SK-N-SH (cell line): ENCODE measurements around the gene TUBA8. TPM values are rescaled to one million over a fixed set of nuclear protein-coding genes. Genes with fewer than 3 reads are reported as not detected.

ENCODE experiments used
- CTCF ChIA-PET: fragments of 300-600, 350-600 bp; formaldehyde crosslinking; extraction: SDS; loops from one replicate; lab custom pipeline; 2021; lab: Yijun Ruan, JAX
- POLR2A ChIA-PET: fragments of 350-600 bp; sonication (Branson Sonifier 250); formaldehyde crosslinking; extraction: SDS; loops from one replicate; lab custom pipeline; 2020; ENCODE audit warnings: antibody characterized with exemption, inconsistent platforms; lab: Yijun Ruan, JAX
- DNase-seq: peaks from one replicate; pipeline ENCODE4 v3.0.0; 2012
- H2AFZ ChIP-seq: fragments of 200-600 bp; sonication (generic); 2 replicates; pipeline ENCODE4 v1.8.1; 2016; ENCODE audit warnings: antibody characterized with exemption, mild to moderate bottlenecking, low read depth
- H3F3A ChIP-seq: fragments of 200-600 bp; sonication (generic); replicated peaks from 2 replicates; pipeline ENCODE3; 2016; ENCODE audit warnings: antibody characterized with exemption, mild to moderate bottlenecking; ENCODE audit not compliant: insufficient read depth
- H3K27ac ChIP-seq, 2 experiments: fragments of 200-500 bp in 1 of 2; fragments of 200-600 bp in 1 of 2; sonication (Bioruptor generic) in 1 of 2; sonication (generic), shearing (Covaris generic) in 1 of 2; 2 replicates each; pipeline versions ENCODE4 v1.5.1 to v1.6.1; 2014 to 2016; ENCODE audit warnings: low read depth in 2 of 2, inconsistent platforms in 1 of 2, low read length in 1 of 2, mild to moderate bottlenecking in 1 of 2, mixed read lengths in 1 of 2
- H3K27me3 ChIP-seq: fragments of 200-600 bp; sonication (generic), shearing (Covaris generic); 2 replicates; pipeline ENCODE4 v1.6.1; 2016; ENCODE audit warnings: mixed run types; ENCODE audit not compliant: insufficient read depth
- H3K36me3 ChIP-seq, 2 experiments: fragments of 200-500 bp in 1 of 2; fragments of 200-600 bp in 1 of 2; sonication (Bioruptor generic) in 1 of 2; sonication (generic) in 1 of 2; replicated peaks in 1 of 2; 2 replicates each; pipeline versions ENCODE3 to v1.5.1; 2014 to 2016; ENCODE audit warnings: low read length in 1 of 2, mild to moderate bottlenecking in 1 of 2; ENCODE audit not compliant: insufficient read depth in 2 of 2, control insufficient read depth in 1 of 2
- H3K4me1 ChIP-seq, 2 experiments: fragments of 200-500 bp in 1 of 2; fragments of 200-600 bp in 1 of 2; sonication (Bioruptor generic) in 1 of 2; sonication (generic), shearing (Covaris generic) in 1 of 2; 2 replicates each; pipeline versions ENCODE4 v1.5.1 to v1.6.1; 2014 to 2016; ENCODE audit warnings: low read depth in 1 of 2, low read length in 1 of 2, mixed run types in 1 of 2; ENCODE audit not compliant: insufficient read depth in 2 of 2, control insufficient read depth in 1 of 2
- H3K4me2 ChIP-seq: fragments of 200-600 bp; sonication (generic), shearing (Covaris generic); 2 replicates; pipeline ENCODE4 v1.6.1; 2017; ENCODE audit warnings: mixed run types
- H3K4me3 ChIP-seq, 2 experiments: fragments of 200-500 bp in 1 of 2; fragments of 200-600 bp in 1 of 2; sonication (Bioruptor generic) in 1 of 2; sonication (generic), shearing (Covaris generic) in 1 of 2; 2 replicates each; pipeline versions ENCODE4 v1.5.1 to v1.8.1; 2014 to 2016; ENCODE audit warnings: low read depth in 2 of 2, inconsistent platforms in 1 of 2, low read length in 1 of 2, mild to moderate bottlenecking in 1 of 2, mixed read lengths in 1 of 2, moderate library complexity in 1 of 2
- H3K79me2 ChIP-seq: fragments of 200-600 bp; sonication (generic); 2 replicates; pipeline ENCODE4 v1.8.1; 2017; ENCODE audit warnings: mild to moderate bottlenecking; ENCODE audit not compliant: insufficient read depth
- H3K9ac ChIP-seq: fragments of 200-600 bp; sonication (generic); 2 replicates; pipeline ENCODE4 v1.6.1; 2017; ENCODE audit warnings: mixed run types
- H3K9me2 ChIP-seq: fragments of 200-600 bp; sonication (generic); 2 replicates; pipeline ENCODE4 v1.6.1; 2017; ENCODE audit warnings: mixed run types
- H3K9me3 ChIP-seq: fragments of 200-600 bp; sonication (generic); 2 replicates; pipeline ENCODE4 v1.6.1; 2017; ENCODE audit warnings: mixed run types, mild to moderate bottlenecking, moderate library complexity
- H4K20me1 ChIP-seq: fragments of 200-600 bp; sonication (generic); 2 replicates; pipeline ENCODE4 v1.6.1; 2017; ENCODE audit warnings: mild to moderate bottlenecking, mixed run types; ENCODE audit not compliant: insufficient read depth
- CTCF ChIP-seq: fragments of 200-600 bp; sonication (generic); IDR thresholded peaks from 2 replicates; pipeline ENCODE4 v1.6.1; 2017; ENCODE audit warnings: antibody characterized with exemption, mild to moderate bottlenecking, moderate library complexity
- ELF1 ChIP-seq: IDR thresholded peaks from 2 replicates; pipeline ENCODE4 v1.4.0; 2012
- EZH2phosphoT487 ChIP-seq: fragments of 200-600 bp; sonication (generic); IDR thresholded peaks from 2 replicates; pipeline ENCODE4 v1.6.1; 2017; ENCODE audit warnings: low read depth, mixed run types, mild to moderate bottlenecking, antibody characterized with exemption, moderate library complexity, borderline replicate concordance
- FOXM1 ChIP-seq: IDR thresholded peaks from 2 replicates; pipeline ENCODE4 v1.4.0; 2012; ENCODE audit warnings: low read depth, mild to moderate bottlenecking
- GABPA ChIP-seq: IDR thresholded peaks from 2 replicates; pipeline ENCODE4 v1.4.0; 2012; ENCODE audit warnings: low read depth, mild to moderate bottlenecking
- GATA2 ChIP-seq: sonication (generic); formaldehyde crosslinking; IDR thresholded peaks from 2 replicates; pipeline ENCODE4 v1.5.0; 2020; ENCODE audit warnings: mild to moderate bottlenecking, missing genetic modification reagents
- IRF3 ChIP-seq: fragments of 150-350 bp; IDR thresholded peaks from 2 replicates; pipeline ENCODE4 v1.6.1; 2016; ENCODE audit warnings: mild to moderate bottlenecking, low read depth, low read length
- JUND ChIP-seq: IDR thresholded peaks from 2 replicates; pipeline ENCODE4 v1.4.0; 2012
- MAX ChIP-seq: IDR thresholded peaks from 2 replicates; pipeline ENCODE4 v1.4.0; 2012; ENCODE audit warnings: low read depth
- MEF2A ChIP-seq: IDR thresholded peaks from 2 replicates; pipeline ENCODE4 v1.4.0; 2012; ENCODE audit warnings: low read depth, borderline replicate concordance
- NFIC ChIP-seq: IDR thresholded peaks from 2 replicates; pipeline ENCODE4 v1.4.0; 2012; ENCODE audit warnings: borderline replicate concordance
- NRF1 ChIP-seq: IDR thresholded peaks from 2 replicates; pipeline ENCODE4 v1.6.1; 2012; ENCODE audit warnings: low read depth, mild to moderate bottlenecking, low read length
- POLR2AphosphoS5 ChIP-seq: IDR thresholded peaks from 2 replicates; pipeline ENCODE4 v1.6.1; 2012; ENCODE audit warnings: low read depth, low read length
- RAD21 ChIP-seq: IDR thresholded peaks from 2 replicates; pipeline ENCODE4 v1.6.1; 2012; ENCODE audit warnings: mild to moderate bottlenecking, low read length
- RCOR1 ChIP-seq: fragments of 150-350 bp; IDR thresholded peaks from 2 replicates; pipeline ENCODE4 v1.6.1; 2017; ENCODE audit warnings: antibody characterized with exemption, low read length
- RFX5 ChIP-seq: IDR thresholded peaks from 2 replicates; pipeline ENCODE4 v1.6.1; 2012; ENCODE audit warnings: mild to moderate bottlenecking, improper control_type of control experiment, low read length
- SIN3A ChIP-seq: IDR thresholded peaks from 2 replicates; pipeline ENCODE4 v1.6.1; 2012; ENCODE audit warnings: low read depth, mild to moderate bottlenecking, low read length, moderate library complexity, borderline replicate concordance
- SMC3 ChIP-seq: IDR thresholded peaks from 2 replicates; pipeline ENCODE4 v1.6.1; 2012; ENCODE audit warnings: low read depth, low read length, improper control_type of control experiment
- TCF12 ChIP-seq: IDR thresholded peaks from 2 replicates; pipeline ENCODE4 v1.4.0; 2012
- TEAD4 ChIP-seq: IDR thresholded peaks from 2 replicates; pipeline ENCODE4 v1.4.0; 2012; ENCODE audit warnings: mild to moderate bottlenecking, borderline replicate concordance; ENCODE audit not compliant: insufficient read depth
- USF1 ChIP-seq: IDR thresholded peaks from 2 replicates; pipeline ENCODE4 v1.4.0; 2012; ENCODE audit warnings: low read depth, borderline replicate concordance
- YY1 ChIP-seq: IDR thresholded peaks from 2 replicates; pipeline ENCODE4 v1.4.0; 2012; ENCODE audit warnings: low read depth, mild to moderate bottlenecking
- WGBS: methylation state at CpG from one replicate; pipeline ENCODE4 v1.1.6; 2017; ENCODE audit warnings: low lambda C conversion rate; 5-methylcytosine and 5-hydroxymethylcytosine counted together
- polyA plus RNA-seq, 3 experiments: library from polyadenylated mRNA; depleted of rRNA; stranded (reverse); fragments of >200 nt; gene quantifications; 2 replicates each; pipeline ENCODE4 v1.2.3, GENCODE V29; 2012

TUBA8 gene
- polyA plus RNA-seq, 1 of the 3 experiments (the other 2 are of a cell fraction), result 1.7 TPM

GRCh38 chr22:18126606-18127005, 16.0 kb downstream of the TUBA8 start:
- Histone ChIP-seq H3K9ac (no peak overlapping the region), H3K36me3 (no peaks in the 10 kb centered on the region), H3K4me1 (no peaks in the 10 kb centered on the region), H2AFZ (no peak overlapping the region), H3K4me2 (no peak overlapping the region), H3K9me2 (no peaks in the 10 kb centered on the region)
- no peak for DNase-seq
- no peak for TF ChIP-seq RFX5
- TF ChIP-seq MEF2A, result no peak
- TF ChIP-seq IRF3, result no peak
- TF ChIP-seq RCOR1, result no peak
- TF ChIP-seq SMC3, result no peak
- no peak for TF ChIP-seq ELF1
- TF ChIP-seq SIN3A, result no peak
- no peak for TF ChIP-seq FOXM1
- TF ChIP-seq GABPA, result no peak
- no peak for TF ChIP-seq RAD21
- TF ChIP-seq JUND, result no peak
- TF ChIP-seq POLR2AphosphoS5, result no peak
- no peak for TF ChIP-seq NFIC
- TF ChIP-seq NRF1, result no peak
- no peak for TF ChIP-seq TEAD4
- TF ChIP-seq MAX, result no peak
- TF ChIP-seq TCF12, result no peak
- TF ChIP-seq GATA2 (CRISPR knock-in tag), result no peak
- no peak for TF ChIP-seq YY1
- TF ChIP-seq, all 33 proteins: peak for 0
- ChIA-PET POLR2A (no interaction called here), CTCF (no interaction called here)
- H3K9me3 ChIP-seq, result no peaks in the 10 kb centered on the region
- WGBS, result 93% methylated on average over 13 of the region's 18 CpGs
- no peaks in the 10 kb centered on the region for H3F3A ChIP-seq
- H4K20me1 ChIP-seq, result no peaks in the 10 kb centered on the region
- H3K79me2 ChIP-seq, result no peaks in the 10 kb centered on the region
- no peak overlapping the region for H3K4me3 ChIP-seq
- no peaks in the 10 kb centered on the region for H3K27me3 ChIP-seq
- H3K27ac ChIP-seq, result no peak overlapping the region

GRCh38 chr22:18130018-18130417, 19.4 kb downstream of the TUBA8 start:
- ChIA-PET CTCF (no interaction called here), POLR2A (no interaction called here)
- H3K27ac ChIP-seq, result no peak overlapping the region

More at GRCh38 chr22:18130018-18130417, 19.4 kb downstream of the TUBA8 start:
- no peaks in the 10 kb centered on the region for H3K79me2 ChIP-seq
- no peaks in the 10 kb centered on the region for H3K9me2 ChIP-seq
- 89% methylated on average over 8 of the region's 8 CpGs for WGBS
- H3K9me3 ChIP-seq, result no peaks in the 10 kb centered on the region
- no peaks in the 10 kb centered on the region for H3K27me3 ChIP-seq
- no peak overlapping the region for H3K9ac ChIP-seq
- H3F3A ChIP-seq, result no peaks in the 10 kb centered on the region
- H3K4me3 ChIP-seq, result no peak overlapping the region
- no peak overlapping the region for H2AFZ ChIP-seq
- no peaks in the 10 kb centered on the region for H3K36me3 ChIP-seq
- no peaks in the 10 kb centered on the region for H4K20me1 ChIP-seq
- DNase-seq, result no peak
- no peak overlapping the region for H3K4me2 ChIP-seq
- TF ChIP-seq NRF1, result no peak
- TF ChIP-seq CTCF, result no peak
- TF ChIP-seq RAD21, result no peak
- no peak for TF ChIP-seq USF1
- no peak for TF ChIP-seq EZH2phosphoT487
- TF ChIP-seq TEAD4, result no peak
- TF ChIP-seq, all 33 proteins: peak for 0
- no peaks in the 10 kb centered on the region for H3K4me1 ChIP-seq
